PC-9 (cell line): ENCODE results near the gene SLC22A23.

Source experiments
- CTCF ChIP-seq: fragments of 200-600 bp; sonication (generic); conservative IDR thresholded peaks from 2 replicates; pipeline ENCODE4 v1.6.1; 2017; ENCODE audit warnings: mixed run types, antibody characterized with exemption, mild to moderate bottlenecking, moderate library complexity
- EZH2 ChIP-seq: fragments of 200-600 bp; sonication (generic); IDR thresholded peaks from 2 replicates; pipeline ENCODE4 v1.8.0; 2017; ENCODE audit warnings: antibody characterized with exemption, low read depth

GRCh38 chr6:3406891-3407809, 49.7 kb downstream of the SLC22A23 start:
- TF ChIP-seq CTCF (no peak), EZH2 (no peak)
